Spinal cord (tissue), 10 donors: ENCODE data around the gene PPP2R1B. TPM values are rescaled to one million over a fixed set of nuclear protein-coding genes. Genes with fewer than 3 reads are reported as not detected.

Experiments used
- DNase-seq, 6 donors: peaks; one replicate each; pipeline versions ENCODE4 v3.0.0 to v3.0.0-alpha.2; 2013 to 2015; ENCODE audit warnings: low spot score in 6 of 6, low read depth in 4 of 6
- H3K27ac ChIP-seq: one replicate; pipeline ENCODE4 v1.5.1; 2013; ENCODE audit warnings: low read depth, low read length, control low read depth
- H3K27me3 ChIP-seq: one replicate; pipeline ENCODE4 v1.6.1; 2013; ENCODE audit warnings: low read length; ENCODE audit not compliant: control insufficient read depth, insufficient read depth
- H3K36me3 ChIP-seq: one replicate; pipeline ENCODE4 v1.6.1; 2013; ENCODE audit warnings: low read length; ENCODE audit not compliant: control insufficient read depth, insufficient read depth
- H3K4me1 ChIP-seq: one replicate; pipeline ENCODE4 v1.6.1; 2013; ENCODE audit warnings: low read length; ENCODE audit not compliant: control insufficient read depth, insufficient read depth
- H3K4me3 ChIP-seq: one replicate; pipeline ENCODE4 v1.5.1; 2013; ENCODE audit warnings: low read depth, low read length, control low read depth
- H3K9me3 ChIP-seq: one replicate; pipeline ENCODE4 v1.6.1; 2013; ENCODE audit warnings: low read length; ENCODE audit not compliant: control insufficient read depth, insufficient read depth
- WGBS: methylation state at CpG from one replicate; pipeline ENCODE4 v1.1.5; 2013; ENCODE audit warnings: missing lambda C conversion rate; ENCODE audit not compliant: insufficient coverage; 5-methylcytosine and 5-hydroxymethylcytosine counted together
- polyA plus RNA-seq, 2 donors: library from polyadenylated mRNA; unstranded; fragments of 120-200 nt; gene quantifications; one replicate each; pipeline ENCODE4 v1.2.1, GENCODE V29; 2013; ENCODE audit not compliant: insufficient read length in 2 of 2
- total RNA-seq, 2 donors: library from RNA; depleted of rRNA in 1 of 2; stranded (reverse); fragments of 120-200 nt in 1 of 2; fragments of >200 nt in 1 of 2; gene quantifications; one replicate each; pipeline versions ENCODE4 v1.2.3 to v1.2.4, GENCODE V29; 2013 to 2014
- donor health status: healthy.

Gene PPP2R1B
- total and polyA plus RNA-seq, 4 donors = 17.4 to 45.1 (median 23.1) TPM

DNA sequence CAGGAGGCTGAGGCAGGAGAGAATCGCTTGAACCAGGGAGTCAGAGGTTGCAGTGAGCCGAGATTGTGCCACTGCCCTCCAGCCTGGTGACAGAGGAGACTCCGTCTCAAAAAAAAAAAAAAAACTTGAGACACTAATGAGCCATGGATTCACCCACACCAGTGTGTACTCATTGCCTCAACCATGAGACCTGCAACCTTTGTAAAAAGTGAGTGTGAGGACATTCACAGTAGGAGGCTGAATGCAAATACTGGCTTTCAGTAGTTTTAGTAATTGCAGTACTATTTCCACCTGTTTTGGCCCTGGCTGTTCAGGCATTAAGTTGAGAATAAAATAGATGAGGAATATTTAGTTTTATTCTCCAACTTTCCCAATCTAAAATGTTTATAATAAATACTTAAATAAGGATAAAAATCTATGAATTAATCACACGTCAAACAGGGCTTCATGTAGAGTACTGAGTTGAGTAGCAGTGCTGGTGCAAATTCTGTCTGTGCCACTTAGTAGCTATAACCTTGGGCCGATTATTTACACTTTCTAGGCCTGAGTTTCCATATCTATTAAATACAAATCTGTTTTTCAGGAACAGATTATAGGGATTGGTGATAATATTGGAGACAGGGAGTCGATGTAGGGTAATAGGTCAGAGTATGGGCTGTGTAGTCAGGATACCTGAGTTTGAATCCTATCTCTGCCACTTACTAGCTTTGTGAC, 72.8 kb downstream of the PPP2R1B start:
- no peak for DNase-seq
- Histone ChIP-seq H3K27me3 (no peaks in the 10 kb centered on the region), H3K9me3 (no peaks in the 10 kb centered on the region), H3K27ac (no peak overlapping the region), H3K36me3 (peaks cover 1% of the 10 kb centered on the region), H3K4me1 (no peaks in the 10 kb centered on the region), H3K4me3 (no peak overlapping the region)
- WGBS = 100% methylated on average over 1 of the region's 6 CpGs

DNA sequence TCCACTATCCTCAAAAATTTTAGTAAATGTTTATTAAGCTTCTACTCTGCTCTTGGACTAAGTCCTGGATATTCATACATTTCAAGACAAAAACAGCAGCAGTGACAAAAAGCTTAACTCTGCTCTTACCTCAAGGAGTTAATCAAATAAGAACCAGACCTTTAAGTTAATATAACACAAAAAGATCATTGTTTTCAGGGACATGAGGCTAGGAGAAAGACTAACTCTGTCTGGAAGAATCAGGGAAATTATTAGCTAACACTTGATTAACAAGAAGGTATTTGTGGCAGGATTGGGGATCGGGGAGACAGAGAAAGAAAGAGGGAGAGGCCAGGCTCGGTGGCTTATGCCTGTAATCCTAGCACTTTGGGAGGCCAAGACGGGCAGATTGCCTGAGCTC, 74.4 kb downstream of the PPP2R1B start:
- H3K27ac ChIP-seq = no peak overlapping the region
- WGBS = 56% methylated on average over 2 of the region's 3 CpGs
- H3K9me3 ChIP-seq = no peaks in the 10 kb centered on the region
- H3K4me1 ChIP-seq = no peaks in the 10 kb centered on the region
- peaks cover 4% of the 10 kb centered on the region for H3K36me3 ChIP-seq
- no peak overlapping the region for H3K4me3 ChIP-seq
- DNase-seq = peak in 1 of 6 donors; percentile 11
- H3K27me3 ChIP-seq = no peaks in the 10 kb centered on the region

DNA sequence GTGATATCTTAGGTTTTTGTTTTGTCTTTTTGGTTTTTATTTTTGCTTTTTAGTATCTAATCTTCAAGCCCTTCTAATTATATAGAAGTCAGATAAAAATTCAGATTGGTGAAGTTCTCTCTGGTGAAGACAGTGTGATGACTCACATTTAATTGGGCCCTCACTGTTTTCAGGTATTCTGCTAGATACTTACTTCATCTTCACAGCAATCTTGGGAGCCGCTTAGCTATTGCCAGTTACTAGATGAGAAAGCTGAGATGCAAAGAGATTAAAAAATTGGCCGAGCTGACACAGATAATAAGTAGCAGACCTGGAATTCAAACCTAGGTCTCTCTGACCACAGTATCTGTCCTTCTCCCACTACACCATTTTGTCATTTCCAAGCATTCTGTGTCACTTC, 75.0 kb downstream of the PPP2R1B start:
- Histone ChIP-seq H3K4me3 (no peak overlapping the region), H3K4me1 (no peaks in the 10 kb centered on the region), H3K9me3 (no peaks in the 10 kb centered on the region), H3K36me3 (peaks cover 4% of the 10 kb centered on the region), H3K27ac (no peak overlapping the region), H3K27me3 (no peaks in the 10 kb centered on the region)
- WGBS = no CpG with 5 or more reads among the region's 2 CpGs
- no peak for DNase-seq

DNA sequence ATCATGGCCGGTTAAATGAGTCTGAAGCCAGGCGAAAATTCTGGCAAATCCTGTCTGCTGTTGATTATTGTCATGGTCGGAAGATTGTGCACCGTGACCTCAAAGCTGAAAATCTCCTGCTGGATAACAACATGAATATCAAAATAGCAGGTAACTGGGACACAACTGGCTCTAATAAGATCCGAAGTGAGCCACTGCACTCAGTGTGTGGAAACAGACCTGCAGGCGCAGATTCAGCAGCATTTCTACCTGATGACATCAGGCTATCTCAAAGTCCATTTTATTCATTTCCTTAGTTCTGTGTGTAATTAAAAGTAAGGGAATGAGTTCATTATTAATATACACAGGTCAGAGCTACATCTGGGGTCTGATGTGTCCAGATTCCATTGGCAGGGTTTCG, 78.2 kb downstream of the PPP2R1B start:
- H3K9me3 ChIP-seq = no peaks in the 10 kb centered on the region
- peaks cover 4% of the 10 kb centered on the region for H3K36me3 ChIP-seq
- no peaks in the 10 kb centered on the region for H3K27me3 ChIP-seq
- H3K4me1 ChIP-seq = no peaks in the 10 kb centered on the region
- no peak for DNase-seq
- no peak overlapping the region for H3K4me3 ChIP-seq
- WGBS = 86% methylated on average over 4 of the region's 7 CpGs
- no peak overlapping the region for H3K27ac ChIP-seq

DNA sequence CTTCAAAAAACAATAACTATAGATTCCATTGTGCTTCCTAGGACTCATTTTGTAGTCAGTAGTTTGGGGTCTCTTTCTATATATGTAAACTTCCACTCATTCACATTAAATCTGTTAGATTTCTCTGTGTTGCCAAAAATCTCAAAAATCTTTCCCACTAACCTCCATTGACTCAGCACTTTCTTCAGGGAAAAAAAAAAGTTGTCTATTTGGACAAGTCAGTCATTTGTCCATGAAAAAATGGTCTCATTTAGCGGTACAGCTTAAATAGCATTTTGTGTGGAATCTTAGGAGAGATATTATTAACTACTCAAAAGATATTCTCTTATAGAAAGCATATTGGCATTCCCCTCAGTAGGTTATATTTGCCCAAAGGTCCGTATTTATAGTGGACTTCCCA, 81.9 kb downstream of the PPP2R1B start:
- WGBS = no CpG with 5 or more reads among the region's 2 CpGs
- no peaks in the 10 kb centered on the region for H3K4me1 ChIP-seq
- no peak overlapping the region for H3K27ac ChIP-seq
- H3K36me3 ChIP-seq = peaks cover 4% of the 10 kb centered on the region
- H3K27me3 ChIP-seq = no peaks in the 10 kb centered on the region
- H3K9me3 ChIP-seq = no peaks in the 10 kb centered on the region
- no peak overlapping the region for H3K4me3 ChIP-seq
- no peak for DNase-seq

DNA sequence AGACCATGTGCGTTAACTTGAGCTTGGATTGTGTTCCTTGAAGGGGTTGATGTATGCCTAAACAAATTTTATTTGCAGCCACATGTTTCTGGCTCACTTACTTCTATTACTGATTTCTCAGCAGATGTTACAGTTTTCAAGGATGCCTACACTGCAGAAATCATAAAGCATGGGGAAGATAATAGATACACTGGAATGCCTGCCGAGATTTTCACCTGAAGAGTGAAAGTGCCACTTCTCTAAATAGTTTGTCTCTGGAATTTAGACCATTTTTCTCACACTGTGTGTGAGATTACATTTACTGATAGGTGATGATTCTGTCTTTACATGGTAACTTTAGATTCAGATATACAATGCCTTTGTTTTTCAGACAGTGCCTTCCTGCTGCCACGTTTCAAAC, 82.4 kb downstream of the PPP2R1B start:
- peak in 1 of 6 donors; percentile 57 for DNase-seq
- Histone ChIP-seq H3K36me3 (peaks cover 4% of the 10 kb centered on the region), H3K27me3 (no peaks in the 10 kb centered on the region), H3K4me3 (no peak overlapping the region), H3K9me3 (no peaks in the 10 kb centered on the region), H3K4me1 (no peaks in the 10 kb centered on the region), H3K27ac (no peak overlapping the region)
- no CpG with 5 or more reads among the region's 3 CpGs for WGBS

DNA sequence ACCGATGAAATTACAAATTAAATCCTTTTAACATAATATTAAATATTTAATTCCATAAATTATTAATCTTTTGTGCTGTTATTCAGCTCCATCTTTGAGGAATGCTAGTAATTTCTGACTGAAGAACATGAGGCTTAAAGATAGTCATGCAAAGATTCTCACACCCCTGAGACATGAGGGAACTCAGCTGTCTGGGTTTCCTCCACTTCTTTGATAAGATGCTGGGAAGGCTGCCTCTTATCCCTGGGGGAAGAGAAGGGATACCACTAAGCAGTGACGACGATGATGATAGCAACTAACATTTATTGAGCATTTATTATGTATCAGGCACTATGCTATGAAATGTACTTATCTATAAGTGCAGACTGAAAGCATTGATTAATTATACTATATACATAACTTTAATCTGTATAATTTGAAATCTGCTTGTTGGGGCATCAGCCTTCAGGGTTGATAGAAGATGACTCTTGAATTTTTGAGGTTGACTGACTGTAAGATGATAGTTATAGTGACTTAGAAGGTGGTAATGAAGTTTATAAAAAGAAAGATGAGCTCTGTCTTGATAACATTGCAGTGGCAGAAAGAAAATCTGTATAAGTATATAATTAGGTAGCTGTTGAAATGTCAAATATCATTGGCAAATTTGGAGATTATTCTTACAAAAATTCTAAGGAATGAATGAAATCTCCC, 85.6 kb downstream of the PPP2R1B start:
- no peaks in the 10 kb centered on the region for H3K36me3 ChIP-seq
- H3K27ac ChIP-seq = no peak overlapping the region
- DNase-seq = no peak
- H3K9me3 ChIP-seq = no peaks in the 10 kb centered on the region
- H3K27me3 ChIP-seq = no peaks in the 10 kb centered on the region
- no CpG with 5 or more reads among the region's 3 CpGs for WGBS
- H3K4me3 ChIP-seq = no peak overlapping the region
- no peaks in the 10 kb centered on the region for H3K4me1 ChIP-seq

Other genes with a start within 250 kb of the PPP2R1B start
- gene LAYN, start 225.7 kb downstream of the PPP2R1B start, total RNA-seq = 10 to 100 TPM; 13.5 to 16.4 TPM
- 10 to 100 TPM; 11.0 to 11.8 TPM for gene LAYN, start 225.7 kb downstream of the PPP2R1B start, polyA plus RNA-seq
- gene SIK2, start 163.9 kb downstream of the PPP2R1B start, total RNA-seq = 10 to 100 TPM; 19.8 to 26.6 TPM
- gene SIK2, start 163.9 kb downstream of the PPP2R1B start, polyA plus RNA-seq = 10 to 100 TPM; 18.1 to 19.6 TPM
- 10 to 100 TPM; 55.9 to 61.1 TPM for gene ALG9, start 105.2 kb upstream of the PPP2R1B start, total RNA-seq
- 10 to 100 TPM; 36.3 to 37.2 TPM for gene ALG9, start 105.2 kb upstream of the PPP2R1B start, polyA plus RNA-seq
- 1 to 10 TPM; 4.6 to 7.1 TPM for gene FDXACB1, start 112.8 kb upstream of the PPP2R1B start, total RNA-seq
- 1 to 10 TPM; 4.4 to 4.9 TPM for gene FDXACB1, start 112.8 kb upstream of the PPP2R1B start, polyA plus RNA-seq
- 10 to 100 TPM; 12.9 to 32.6 TPM for gene CFAP68, start 113.2 kb upstream of the PPP2R1B start, total RNA-seq
- gene CFAP68, start 113.2 kb upstream of the PPP2R1B start, polyA plus RNA-seq = 10 to 100 TPM; 25.1 to 29.7 TPM
- 10 to 100 TPM; 85.2 to 90.4 TPM for gene CRYAB, start 145.4 kb upstream of the PPP2R1B start, total RNA-seq
- 100 to 1,000 TPM; 122 to 126 TPM for gene CRYAB, start 145.4 kb upstream of the PPP2R1B start, polyA plus RNA-seq
- gene HSPB2, start 146.3 kb upstream of the PPP2R1B start, total RNA-seq = 1 to 10 TPM in 1 of 2 donors, under 1 TPM in 1; 0.50 to 3.0 TPM
- 1 to 10 TPM; 4.3 to 5.7 TPM for gene HSPB2, start 146.3 kb upstream of the PPP2R1B start, polyA plus RNA-seq
- under 1 TPM in 1 of 2 donors, not detected in 1; 0.88 TPM for gene C11orf52, start 152.5 kb upstream of the PPP2R1B start, total RNA-seq
- gene C11orf52, start 152.5 kb upstream of the PPP2R1B start, polyA plus RNA-seq = under 1 TPM; 0.46 to 0.81 TPM
- gene DIXDC1, start 171.0 kb upstream of the PPP2R1B start, total RNA-seq = 10 to 100 TPM; 48.5 to 66.4 TPM
- 10 to 100 TPM; 31.5 to 34.1 TPM for gene DIXDC1, start 171.0 kb upstream of the PPP2R1B start, polyA plus RNA-seq